Mesothelial cell of epicardium (in vitro differentiated cells): ENCODE results near the gene CDC42EP4. TPM values are rescaled to one million over a fixed set of nuclear protein-coding genes. Genes with fewer than 3 reads are reported as not detected.

Experiments
- DNase-seq, 2 experiments: peaks; one replicate each; pipeline ENCODE4 v3.0.0; 2021; ENCODE audit warnings: low spot score in 2 of 2; ENCODE audit not compliant: unreplicated experiment in 2 of 2
- H3K27ac Mint-ChIP-seq: 2 replicates; pipeline ENCODE4 v1.8.0; 2021; ENCODE audit warnings: mixed read lengths
- H3K27me3 Mint-ChIP-seq: 2 replicates; pipeline ENCODE4 v1.8.0; 2021; ENCODE audit warnings: low read depth, mixed read lengths
- H3K36me3 Mint-ChIP-seq: 2 replicates; pipeline ENCODE4 v1.8.0; 2021; ENCODE audit warnings: mixed read lengths
- H3K4me1 Mint-ChIP-seq: 2 replicates; pipeline ENCODE4 v1.8.0; 2021; ENCODE audit warnings: mixed read lengths
- H3K4me3 Mint-ChIP-seq: 2 replicates; pipeline ENCODE4 v1.8.0; 2021; ENCODE audit warnings: mild to moderate bottlenecking, moderate library complexity, mixed read lengths
- H3K9me3 Mint-ChIP-seq: 2 replicates; pipeline ENCODE4 v1.8.0; 2021; ENCODE audit warnings: mixed read lengths
- total RNA-seq: library from RNA; stranded (reverse); gene quantifications from 3 replicates; pipeline ENCODE4 v1.2.1, GENCODE V29; 2021
- TF ChIP-seq, protein P1 (sequence below): fragments of 200-600 bp; sonication (generic); IDR thresholded peaks from one replicate; pipeline ENCODE4 v1.5.0; 2021; ENCODE audit warnings: antibody characterized with exemption; ENCODE audit not compliant: unreplicated experiment

CDC42EP4 gene
- total RNA-seq, 1 donor from 2014 or later, result 70.3 TPM

DNA sequence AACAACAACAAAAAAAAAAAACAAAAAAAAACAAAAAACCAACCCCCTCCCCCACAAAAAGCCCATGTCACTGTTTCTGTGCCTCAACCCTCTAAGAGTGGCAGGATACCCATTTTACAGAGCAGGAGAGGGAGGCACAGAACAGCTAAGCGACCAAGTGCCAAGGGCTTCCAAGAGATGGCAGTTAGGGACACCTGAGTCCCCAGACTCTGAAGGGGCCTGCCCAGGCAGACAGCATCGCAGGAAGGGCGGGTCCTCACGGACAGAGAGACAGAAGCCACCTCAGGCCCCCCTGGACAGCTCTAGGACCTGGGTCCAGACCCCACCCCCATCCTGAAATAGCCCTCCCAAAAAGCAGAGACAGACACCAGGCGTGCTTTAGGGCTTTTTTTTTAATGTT is 28.6 kb downstream of the CDC42EP4 start:
- TF ChIP-seq, protein P1, sequence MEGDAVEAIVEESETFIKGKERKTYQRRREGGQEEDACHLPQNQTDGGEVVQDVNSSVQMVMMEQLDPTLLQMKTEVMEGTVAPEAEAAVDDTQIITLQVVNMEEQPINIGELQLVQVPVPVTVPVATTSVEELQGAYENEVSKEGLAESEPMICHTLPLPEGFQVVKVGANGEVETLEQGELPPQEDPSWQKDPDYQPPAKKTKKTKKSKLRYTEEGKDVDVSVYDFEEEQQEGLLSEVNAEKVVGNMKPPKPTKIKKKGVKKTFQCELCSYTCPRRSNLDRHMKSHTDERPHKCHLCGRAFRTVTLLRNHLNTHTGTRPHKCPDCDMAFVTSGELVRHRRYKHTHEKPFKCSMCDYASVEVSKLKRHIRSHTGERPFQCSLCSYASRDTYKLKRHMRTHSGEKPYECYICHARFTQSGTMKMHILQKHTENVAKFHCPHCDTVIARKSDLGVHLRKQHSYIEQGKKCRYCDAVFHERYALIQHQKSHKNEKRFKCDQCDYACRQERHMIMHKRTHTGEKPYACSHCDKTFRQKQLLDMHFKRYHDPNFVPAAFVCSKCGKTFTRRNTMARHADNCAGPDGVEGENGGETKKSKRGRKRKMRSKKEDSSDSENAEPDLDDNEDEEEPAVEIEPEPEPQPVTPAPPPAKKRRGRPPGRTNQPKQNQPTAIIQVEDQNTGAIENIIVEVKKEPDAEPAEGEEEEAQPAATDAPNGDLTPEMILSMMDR, result no peak
- H3K4me3 Mint-ChIP-seq, result no peak overlapping the region

DNA sequence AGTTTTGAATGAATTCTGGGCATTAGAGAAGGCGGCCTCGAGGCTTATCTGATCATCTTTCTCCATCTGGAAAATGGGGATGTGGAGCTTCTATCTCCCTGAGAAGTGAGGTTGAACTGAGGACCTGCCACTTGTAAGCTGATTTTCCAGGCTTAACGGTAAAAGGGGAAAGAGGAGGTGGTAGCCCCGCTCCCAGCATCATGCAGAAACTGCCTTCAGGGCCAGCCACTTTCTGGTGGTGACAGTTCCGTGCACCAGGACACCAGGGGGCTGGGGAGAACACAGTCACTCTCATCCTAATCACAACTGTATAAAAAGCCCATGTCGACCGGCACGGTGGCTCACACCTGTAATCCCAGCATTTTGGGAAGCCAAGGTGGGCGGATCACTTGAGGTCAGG is 29.2 kb downstream of the CDC42EP4 start:
- peaks cover 12% of the 10 kb centered on the region for H3K36me3 Mint-ChIP-seq
- no peaks in the 10 kb centered on the region for H3K27me3 Mint-ChIP-seq

More for the DNA sequence above, 28.6 kb downstream of the CDC42EP4 start:
- DNase-seq, result no peak
- peaks cover 57% of the 10 kb centered on the region for H3K4me1 Mint-ChIP-seq
- H3K36me3 Mint-ChIP-seq, result peaks cover 12% of the 10 kb centered on the region
- H3K27me3 Mint-ChIP-seq, result no peaks in the 10 kb centered on the region
- H3K27ac Mint-ChIP-seq, result peak overlapping the region; percentile 97
- H3K9me3 Mint-ChIP-seq, result no peaks in the 10 kb centered on the region

DNA sequence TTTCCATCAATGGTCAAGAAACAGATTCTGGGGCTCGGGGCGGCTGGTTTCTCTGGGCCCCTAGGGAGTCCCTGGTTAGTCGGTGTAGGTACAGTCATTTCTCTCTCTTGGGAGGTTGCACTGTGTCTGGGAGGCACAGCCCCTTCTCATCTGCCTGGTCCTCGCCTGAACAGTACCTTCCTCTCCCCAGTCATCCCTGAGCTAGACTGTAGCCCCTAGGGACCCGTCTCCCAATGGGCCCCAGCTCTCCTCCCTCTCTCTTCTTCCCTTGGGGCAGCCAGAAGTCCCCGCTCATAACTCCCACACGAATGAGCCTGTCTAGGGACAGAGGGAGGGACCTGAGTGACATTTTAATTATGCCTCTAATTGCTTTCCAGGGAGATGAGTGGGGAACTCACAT is 29.9 kb downstream of the CDC42EP4 start:
- no peak for DNase-seq
- Mint-ChIP-seq H3K4me1 (peaks cover 56% of the 10 kb centered on the region), H3K36me3 (peaks cover 12% of the 10 kb centered on the region), H3K27me3 (no peaks in the 10 kb centered on the region), H3K27ac (peak overlapping the region; percentile 97), H3K9me3 (no peaks in the 10 kb centered on the region), H3K4me3 (no peak overlapping the region)
- TF ChIP-seq, protein P1, result no peak

More for the DNA sequence above, 29.2 kb downstream of the CDC42EP4 start:
- Mint-ChIP-seq H3K27ac (peak overlapping the region; percentile 97), H3K4me1 (peaks cover 58% of the 10 kb centered on the region), H3K9me3 (no peaks in the 10 kb centered on the region), H3K4me3 (no peak overlapping the region)
- DNase-seq, result no peak
- TF ChIP-seq, protein P1, result no peak

DNA sequence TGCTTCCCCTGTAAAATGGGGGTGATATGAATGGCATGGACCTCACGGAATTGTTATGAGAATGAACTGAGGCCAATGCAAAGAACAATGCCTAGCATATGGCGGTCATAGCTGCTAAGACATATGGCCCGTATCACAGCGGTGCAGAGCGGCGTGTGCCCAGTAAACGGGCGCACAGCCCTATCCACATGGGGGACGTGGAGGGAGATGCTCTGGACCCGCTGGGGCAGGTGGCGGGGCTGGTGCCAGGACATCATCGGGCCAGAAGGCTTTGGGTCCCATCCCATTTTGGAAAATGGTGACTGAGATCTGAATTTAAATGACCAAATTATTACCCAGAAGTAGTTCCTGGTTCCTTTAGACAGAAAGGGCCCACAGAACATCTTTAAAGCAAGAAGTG is 31.6 kb downstream of the CDC42EP4 start:
- no peak overlapping the region for H3K4me3 Mint-ChIP-seq
- TF ChIP-seq, protein P1, result no peak
- peaks cover 53% of the 10 kb centered on the region for H3K4me1 Mint-ChIP-seq
- H3K36me3 Mint-ChIP-seq, result peaks cover 6% of the 10 kb centered on the region
- no peak for DNase-seq
- no peaks in the 10 kb centered on the region for H3K27me3 Mint-ChIP-seq
- H3K27ac Mint-ChIP-seq, result no peak overlapping the region
- no peaks in the 10 kb centered on the region for H3K9me3 Mint-ChIP-seq

DNA sequence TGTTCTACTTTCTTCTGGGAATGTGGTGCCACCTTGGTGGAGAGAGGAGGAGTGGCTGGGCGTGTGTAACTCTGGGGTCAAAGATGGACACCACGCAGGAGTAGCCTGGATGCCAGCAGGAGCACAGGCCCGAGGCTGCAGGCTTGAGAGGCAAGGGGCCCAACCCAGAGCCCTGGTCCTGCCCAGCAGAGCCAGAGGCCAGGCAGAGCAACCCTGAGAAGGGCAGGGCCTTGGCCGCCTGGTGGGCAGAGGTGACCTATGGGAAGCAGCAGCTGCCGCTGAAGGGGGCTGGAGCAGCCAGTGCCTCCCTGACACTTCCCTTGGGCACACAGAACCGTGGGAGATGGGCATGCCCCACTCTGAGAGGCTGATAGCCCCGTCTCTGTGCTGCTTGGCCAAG is 32.1 kb downstream of the CDC42EP4 start:
- H3K9me3 Mint-ChIP-seq, result no peaks in the 10 kb centered on the region
- H3K36me3 Mint-ChIP-seq, result peaks cover 6% of the 10 kb centered on the region
- TF ChIP-seq, protein P1, result no peak
- no peak overlapping the region for H3K4me3 Mint-ChIP-seq
- no peak for DNase-seq
- H3K27me3 Mint-ChIP-seq, result no peaks in the 10 kb centered on the region
- H3K4me1 Mint-ChIP-seq, result peaks cover 53% of the 10 kb centered on the region
- H3K27ac Mint-ChIP-seq, result peak overlapping the region; percentile 21
